GM23338 (cell line): ENCODE results near the gene OASL. TPM values are rescaled to one million over a fixed set of nuclear protein-coding genes. Genes with fewer than 3 reads are reported as not detected.

Source experiments
- ATAC-seq: fragments of 200-7000 bp; cut with Tn5 transposase; 3 replicates; pipeline ENCODE4 v1.9.1; 2020
- DNase-seq: peaks from one replicate; pipeline ENCODE4 v3.0.0-alpha.2; 2015; ENCODE audit warnings: low spot score
- H2AFZ ChIP-seq: fragments of 200-600 bp; sonication (generic); 2 replicates; pipeline ENCODE4 v1.8.0; 2016; ENCODE audit warnings: antibody characterized with exemption, mild to moderate bottlenecking, moderate library complexity
- H3F3A ChIP-seq: fragments of 200-600 bp; sonication (generic); replicated peaks from 2 replicates; pipeline ENCODE4 v1.8.0; 2017; ENCODE audit warnings: antibody characterized with exemption, mixed run types, low read depth
- H3K27ac ChIP-seq: fragments of 200-600 bp; sonication (generic); 2 replicates; pipeline ENCODE4 v1.6.1; 2016; ENCODE audit warnings: low read depth
- H3K27me3 ChIP-seq: fragments of 200-600 bp; sonication (generic); 2 replicates; pipeline ENCODE4 v1.8.0; 2016; ENCODE audit warnings: mild to moderate bottlenecking, mixed run types, moderate library complexity; ENCODE audit not compliant: insufficient read depth
- H3K36me3 ChIP-seq: fragments of 200-600 bp; sonication (generic); 2 replicates; pipeline ENCODE4 v1.8.0; 2016; ENCODE audit warnings: mild to moderate bottlenecking; ENCODE audit not compliant: insufficient read depth
- H3K4me1 ChIP-seq: fragments of 200-600 bp; sonication (generic); 2 replicates; pipeline ENCODE4 v1.8.0; 2016; ENCODE audit warnings: mild to moderate bottlenecking, moderate library complexity; ENCODE audit not compliant: insufficient read depth
- H3K4me2 ChIP-seq: fragments of 200-600 bp; sonication (generic); 2 replicates; pipeline ENCODE4 v1.7.1; 2017; ENCODE audit warnings: mixed run types
- H3K4me3 ChIP-seq: fragments of 200-600 bp; sonication (generic); 2 replicates; pipeline ENCODE4 v1.6.1; 2016; ENCODE audit warnings: mixed run types
- H3K79me2 ChIP-seq: fragments of 200-600 bp; sonication (generic); replicated peaks from 2 replicates; pipeline ENCODE4 v1.8.0; 2017; ENCODE audit warnings: mild to moderate bottlenecking; ENCODE audit not compliant: insufficient read depth
- H3K9me2 ChIP-seq: fragments of 200-600 bp; sonication (generic); 2 replicates; pipeline ENCODE4 v1.8.0; 2017; ENCODE audit not compliant: insufficient read depth
- H4K20me1 ChIP-seq: fragments of 200-600 bp; sonication (generic); replicated peaks from 2 replicates; pipeline ENCODE4 v1.8.0; 2017; ENCODE audit warnings: mild to moderate bottlenecking; ENCODE audit not compliant: insufficient read depth
- H3K27ac Mint-ChIP-seq: 2 replicates; pipeline ENCODE4 v1.8.0; 2020; ENCODE audit warnings: inconsistent platforms, mild to moderate bottlenecking, moderate library complexity, mixed read lengths
- H3K27me3 Mint-ChIP-seq: 3 replicates; pipeline ENCODE4 v1.8.0; 2022; ENCODE audit warnings: low read depth, mild to moderate bottlenecking, moderate library complexity, mixed read lengths, inconsistent platforms; ENCODE audit not compliant: insufficient read depth, poor library complexity
- H3K36me3 Mint-ChIP-seq: 3 replicates; pipeline ENCODE4 v1.8.0; 2021; ENCODE audit warnings: low read depth, mild to moderate bottlenecking, inconsistent platforms, moderate library complexity, mixed read lengths
- H3K4me1 Mint-ChIP-seq: 3 replicates; pipeline ENCODE4 v1.8.0; 2020; ENCODE audit warnings: mild to moderate bottlenecking, inconsistent platforms, mixed read lengths
- H3K4me3 Mint-ChIP-seq: 3 replicates; pipeline ENCODE4 v1.8.0; 2021; ENCODE audit warnings: moderate library complexity, mild to moderate bottlenecking, inconsistent platforms, mixed read lengths
- H3K9me3 Mint-ChIP-seq: 3 replicates; pipeline ENCODE4 v1.8.0; 2020; ENCODE audit warnings: moderate library complexity, mild to moderate bottlenecking, inconsistent platforms, mixed read lengths
- CTCF ChIP-seq, 2 experiments: fragments of 200-600 bp in 1 of 2; sonication (generic) in 1 of 2; conservative IDR thresholded peaks; 2 replicates each; pipeline versions ENCODE4 v1.5.1 to v1.6.1; 2016 to 2017; ENCODE audit warnings: antibody characterized with exemption in 2 of 2, low read depth in 2 of 2, mild to moderate bottlenecking in 2 of 2, moderate library complexity in 1 of 2
- REST ChIP-seq: IDR thresholded peaks from one replicate; pipeline ENCODE4 v1.6.1; 2018; ENCODE audit warnings: antibody characterized with exemption; ENCODE audit not compliant: unreplicated experiment
- STAT1 ChIP-seq: IDR thresholded peaks from one replicate; pipeline ENCODE4 v1.6.1; 2016; ENCODE audit warnings: antibody characterized with exemption; ENCODE audit not compliant: unreplicated experiment
- polyA plus RNA-seq: library from polyadenylated mRNA; unstranded; fragments of >200 nt; fragmentation: Nextera tagmentation; extraction: Ambion mirVana; gene quantifications from 2 replicates; pipeline ENCODE4 v1.2.1, GENCODE V29; 2016
- total RNA-seq: library from RNA; depleted of rRNA; stranded (reverse); fragments of >200 nt; shearing (Covaris generic); gene quantifications from 2 replicates; pipeline ENCODE4 v1.2.3, GENCODE V29; 2014

OASL gene
- total and polyA plus RNA-seq, 2 experiments from 2014 or later = not detected

- Histone ChIP-seq H3K4me2 (no peak overlapping the region), H3K9me2 (no peaks in the 10 kb centered on the region)
Measured at GRCh38 chr12:121064116-121064515, 25.1 kb upstream of the OASL start.

More at GRCh38 chr12:121064116-121064515, 25.1 kb upstream of the OASL start:
- ATAC-seq (no peak), DNase-seq (no peak)
- H3K79me2 ChIP-seq = no peaks in the 10 kb centered on the region
- no peaks in the 10 kb centered on the region for H3K4me1 ChIP-seq
- Mint-ChIP-seq H3K27ac (no peak overlapping the region), H3K27me3 (peaks cover 6% of the 10 kb centered on the region), H3K9me3 (no peaks in the 10 kb centered on the region), H3K4me3 (no peak overlapping the region), H3K4me1 (peaks cover 6% of the 10 kb centered on the region), H3K36me3 (no peaks in the 10 kb centered on the region)
- H3K4me3 ChIP-seq = no peak overlapping the region
- H3K27ac ChIP-seq = no peak overlapping the region
- TF ChIP-seq REST (no peak), STAT1 (no peak), CTCF (conservative IDR thresholded peaks at IDR 0.05; ENCODE audit: low read depth in 2 of 2) (no peak)
- no peak overlapping the region for H2AFZ ChIP-seq
- no peaks in the 10 kb centered on the region for H3F3A ChIP-seq
- H3K27me3 ChIP-seq = no peaks in the 10 kb centered on the region
- no peaks in the 10 kb centered on the region for H3K36me3 ChIP-seq
- no peaks in the 10 kb centered on the region for H4K20me1 ChIP-seq
